HepG2 (cell line): ENCODE measurements around the gene NUBP2. TPM values are rescaled to one million over a fixed set of nuclear protein-coding genes. Genes with fewer than 3 reads are reported as not detected.
A peak's percentile ranks its signal among the peaks of the same experiment; 100 is the strongest.

Experiments
- ASH2L ChIP-seq: fragments of 300-600, 200-600 bp; sonication (generic); IDR thresholded peaks from 2 replicates; pipeline ENCODE4 v1.7.0; 2017; ENCODE audit warnings: low read depth, mild to moderate bottlenecking, moderate library complexity, mixed read lengths, low read length; ENCODE audit not compliant: insufficient read length
- CAMTA2 ChIP-seq: sonication (generic); formaldehyde crosslinking; IDR thresholded peaks from 2 replicates; pipeline ENCODE4 v1.4.0; 2020; ENCODE audit warnings: mild to moderate bottlenecking, missing genetic modification reagents, borderline replicate concordance
- CREB1 ChIP-seq, 2 experiments: fragments of 450-650 bp in 1 of 2; IDR thresholded peaks; 2 replicates each; pipeline ENCODE4 v1.6.1; 2016 to 2017; ENCODE audit warnings: control low read depth in 1 of 2, mild to moderate bottlenecking in 1 of 2, missing compliant biosample characterization in 1 of 2, missing genetic modification characterization in 1 of 2
- FOXC1 ChIP-seq: sonication (generic); formaldehyde crosslinking; IDR thresholded peaks from 2 replicates; pipeline ENCODE4 v1.8.0; 2022; ENCODE audit warnings: mild to moderate bottlenecking, missing genetic modification reagents, borderline replicate concordance
- FOXO1 ChIP-seq: sonication (generic); formaldehyde crosslinking; IDR thresholded peaks from 2 replicates; pipeline ENCODE4 v1.4.0; 2020; ENCODE audit warnings: missing genetic modification reagents
- HOXA9 ChIP-seq: sonication (generic); formaldehyde crosslinking; IDR thresholded peaks from 2 replicates; pipeline ENCODE4 v1.8.1; 2022; ENCODE audit warnings: missing genetic modification reagents, mild to moderate bottlenecking, moderate library complexity, borderline replicate concordance
- IKZF1 ChIP-seq: fragments of 450-650 bp; IDR thresholded peaks from 2 replicates; pipeline ENCODE4 v1.7.1; 2016
- KLF11 ChIP-seq: IDR thresholded peaks from 2 replicates; pipeline ENCODE4 v1.6.1; 2016; ENCODE audit warnings: missing compliant biosample characterization
- KLF9 ChIP-seq: IDR thresholded peaks from 2 replicates; pipeline ENCODE4 v1.6.1; 2016; ENCODE audit warnings: low read depth
- NAIF1 ChIP-seq: sonication (generic); formaldehyde crosslinking; IDR thresholded peaks from 2 replicates; pipeline ENCODE4 v1.5.0; 2020; ENCODE audit warnings: mild to moderate bottlenecking, missing genetic modification reagents, borderline replicate concordance
- NCOR1 ChIP-seq: fragments of 200-600 bp; sonication (generic); IDR thresholded peaks from 2 replicates; pipeline ENCODE4 v1.7.0; 2017; ENCODE audit warnings: antibody characterized with exemption, low read length, borderline replicate concordance
- NFE2L1 ChIP-seq: sonication (generic); formaldehyde crosslinking; IDR thresholded peaks from 2 replicates; pipeline ENCODE4 v1.4.0; 2020; ENCODE audit warnings: missing genetic modification reagents, mild to moderate bottlenecking, borderline replicate concordance
- NR2F1 ChIP-seq, 2 experiments: fragments of 450-650 bp in 1 of 2; formaldehyde crosslinking in 1 of 2; IDR thresholded peaks; 2 replicates each; pipeline versions ENCODE4 v1.5.0 to v1.6.1; 2016 to 2020; ENCODE audit warnings: mild to moderate bottlenecking in 1 of 2, missing compliant biosample characterization in 1 of 2, missing genetic modification reagents in 1 of 2, moderate library complexity in 1 of 2
- PHF5A ChIP-seq: IDR thresholded peaks from one replicate; pipeline ENCODE4 v1.6.1; 2018; ENCODE audit warnings: low read depth, missing genetic modification reagents; ENCODE audit not compliant: unreplicated experiment
- RBM22 ChIP-seq: fragments of 200-400 bp; formaldehyde crosslinking; optimal IDR thresholded peaks from 2 replicates; pipeline ENCODE3; 2017; ENCODE audit warnings: mild to moderate bottlenecking, low read length, moderate library complexity
- RBM39 ChIP-seq: fragments of 200-400 bp; formaldehyde crosslinking; IDR thresholded peaks from one replicate; pipeline ENCODE4 v1.6.1; 2018; ENCODE audit warnings: antibody characterized with exemption, mild to moderate bottlenecking, low read depth, low read length; ENCODE audit not compliant: poor library complexity, severe bottlenecking
- RNF2 ChIP-seq: fragments of 450-650 bp; conservative IDR thresholded peaks from 2 replicates; pipeline ENCODE4 v1.6.1; 2016; ENCODE audit warnings: low read depth
- SP140L ChIP-seq: sonication (generic); formaldehyde crosslinking; IDR thresholded peaks from 2 replicates; pipeline ENCODE4 v1.4.0; 2020; ENCODE audit warnings: missing genetic modification reagents, borderline replicate concordance
- ZBTB3 ChIP-seq: sonication (generic); formaldehyde crosslinking; IDR thresholded peaks from 2 replicates; pipeline ENCODE4 v1.4.0; 2020; ENCODE audit warnings: low read depth, mild to moderate bottlenecking, moderate library complexity, missing genetic modification reagents, borderline replicate concordance
- ZBTB38 ChIP-seq: sonication (generic); formaldehyde crosslinking; IDR thresholded peaks from 2 replicates; pipeline ENCODE4 v1.5.1; 2020; ENCODE audit warnings: mild to moderate bottlenecking, missing genetic modification reagents
- ZFP1 ChIP-seq: IDR thresholded peaks from 2 replicates; pipeline ENCODE4 v1.6.1; 2016
- ZNF382 ChIP-seq: sonication (generic); formaldehyde crosslinking; IDR thresholded peaks from 2 replicates; pipeline ENCODE4 v1.5.0; 2020; ENCODE audit warnings: missing genetic modification reagents, mild to moderate bottlenecking, borderline replicate concordance
- ZNF841 ChIP-seq: sonication (generic); formaldehyde crosslinking; IDR thresholded peaks from 2 replicates; pipeline ENCODE4 v1.8.1; 2023; ENCODE audit warnings: missing genetic modification reagents, borderline replicate concordance
- polyA plus RNA-seq, 8 experiments: library from polyadenylated mRNA; depleted of rRNA in 3 of 8; stranded (reverse) in 7 of 8; unstranded in 1 of 8; fragments of >200 nt; fragmentation: Illumina TruSeq in 4 of 8; extraction: Trizol in 4 of 8; gene quantifications; 2 replicates each; pipeline versions ENCODE4 v1.2.1 to v1.2.3, GENCODE V29; 2011 to 2016; ENCODE audit warnings: low read depth in 4 of 8, missing spikeins in 1 of 8, mixed read lengths in 1 of 8; ENCODE audit not compliant: insufficient read depth in 1 of 8
- total RNA-seq, 5 experiments: library from RNA; depleted of rRNA; stranded (reverse); fragments of >200 nt; fragmentation: Illumina TruSeq; extraction: Trizol; gene quantifications; 2 replicates each; pipeline ENCODE4 v1.2.3, GENCODE V29; 2016; ENCODE audit warnings: low read depth in 1 of 5
- TF ChIP-seq, protein P1 (sequence below): sonication (generic); formaldehyde crosslinking; IDR thresholded peaks from 2 replicates; pipeline ENCODE4 v1.4.0; 2020; ENCODE audit warnings: missing genetic modification reagents
- TF ChIP-seq, protein P2 (sequence below): sonication (generic); formaldehyde crosslinking; IDR thresholded peaks from 2 replicates; pipeline ENCODE4 v1.4.0; 2020; ENCODE audit warnings: mild to moderate bottlenecking, missing genetic modification reagents
- TF ChIP-seq, protein P3 (sequence below): sonication (generic); formaldehyde crosslinking; IDR thresholded peaks from 2 replicates; pipeline ENCODE4 v1.4.0; 2020; ENCODE audit warnings: low read depth, mild to moderate bottlenecking, missing genetic modification reagents
- TF ChIP-seq, protein P4 (sequence below): IDR thresholded peaks from 2 replicates; pipeline ENCODE4 v1.6.1; 2018; ENCODE audit warnings: missing genetic modification reagents

The NUBP2 gene
- total and polyA plus RNA-seq, 2 of the 13 experiments (the other 11 are each of a cell fraction or from before 2014, with no cell fraction given): 25.7 to 61.5 TPM

DNA sequence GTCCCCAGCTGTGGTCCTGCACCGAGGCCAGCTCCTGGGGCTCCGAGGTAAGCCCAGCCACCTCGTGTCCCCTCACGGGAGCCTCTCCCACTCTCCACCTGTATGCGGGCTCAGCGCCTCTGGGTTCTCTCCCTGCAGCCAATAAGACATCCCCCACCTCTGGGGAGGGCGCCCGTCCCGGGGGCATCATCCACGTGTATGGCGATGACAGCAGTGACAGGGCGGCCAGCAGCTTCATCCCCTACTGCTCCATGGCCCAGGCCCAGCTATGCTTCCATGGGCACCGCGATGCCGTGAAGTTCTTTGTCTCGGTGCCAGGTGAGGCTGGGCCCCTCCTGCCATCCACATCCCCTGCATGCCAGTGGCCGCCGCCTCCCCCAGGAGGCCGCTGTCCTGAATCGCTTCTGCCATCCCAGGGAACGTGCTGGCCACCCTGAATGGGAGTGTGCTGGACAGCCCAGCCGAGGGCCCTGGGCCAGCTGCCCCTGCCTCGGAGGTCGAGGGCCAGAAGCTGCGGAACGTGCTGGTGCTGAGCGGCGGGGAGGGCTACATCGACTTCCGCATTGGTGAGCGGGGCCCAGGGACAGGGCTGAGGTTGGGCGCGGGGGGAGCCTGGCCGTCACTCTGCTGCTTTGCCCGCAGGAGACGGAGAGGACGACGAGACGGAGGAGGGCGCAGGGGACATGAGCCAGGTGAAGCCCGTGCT, 14.5 kb upstream of the NUBP2 start (continued):
- no peak for TF ChIP-seq CAMTA2 (CRISPR knock-in tag)
- TF ChIP-seq RBM22: peak; percentile 57
- TF ChIP-seq CREB1 (IDR thresholded peaks at IDR 0.05): no peak
- no peak for TF ChIP-seq CREB1 (CRISPR knock-in tag; IDR thresholded peaks at IDR 0.05)
- TF ChIP-seq HOXA9 (CRISPR knock-in tag): no peak
- TF ChIP-seq PHF5A (CRISPR knock-in tag): no peak
- no peak for TF ChIP-seq NFE2L1 (CRISPR knock-in tag)
- no peak for TF ChIP-seq ASH2L
- TF ChIP-seq RBM39: peak; percentile 33
- TF ChIP-seq SP140L (CRISPR knock-in tag): no peak
- no peak for TF ChIP-seq NR2F1 (CRISPR knock-in tag; IDR thresholded peaks at IDR 0.05)
- TF ChIP-seq, protein P1, sequence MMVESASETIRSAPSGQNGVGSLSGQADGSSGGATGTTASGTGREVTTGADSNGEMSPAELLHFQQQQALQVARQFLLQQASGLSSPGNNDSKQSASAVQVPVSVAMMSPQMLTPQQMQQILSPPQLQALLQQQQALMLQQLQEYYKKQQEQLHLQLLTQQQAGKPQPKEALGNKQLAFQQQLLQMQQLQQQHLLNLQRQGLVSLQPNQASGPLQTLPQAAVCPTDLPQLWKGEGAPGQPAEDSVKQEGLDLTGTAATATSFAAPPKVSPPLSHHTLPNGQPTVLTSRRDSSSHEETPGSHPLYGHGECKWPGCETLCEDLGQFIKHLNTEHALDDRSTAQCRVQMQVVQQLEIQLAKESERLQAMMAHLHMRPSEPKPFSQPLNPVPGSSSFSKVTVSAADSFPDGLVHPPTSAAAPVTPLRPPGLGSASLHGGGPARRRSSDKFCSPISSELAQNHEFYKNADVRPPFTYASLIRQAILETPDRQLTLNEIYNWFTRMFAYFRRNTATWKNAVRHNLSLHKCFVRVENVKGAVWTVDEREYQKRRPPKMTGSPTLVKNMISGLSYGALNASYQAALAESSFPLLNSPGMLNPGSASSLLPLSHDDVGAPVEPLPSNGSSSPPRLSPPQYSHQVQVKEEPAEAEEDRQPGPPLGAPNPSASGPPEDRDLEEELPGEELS (CRISPR knock-in tag): no peak
- TF ChIP-seq, protein P2, sequence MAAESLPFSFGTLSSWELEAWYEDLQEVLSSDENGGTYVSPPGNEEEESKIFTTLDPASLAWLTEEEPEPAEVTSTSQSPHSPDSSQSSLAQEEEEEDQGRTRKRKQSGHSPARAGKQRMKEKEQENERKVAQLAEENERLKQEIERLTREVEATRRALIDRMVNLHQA (CRISPR knock-in tag): no peak
- TF ChIP-seq FOXO1 (CRISPR knock-in tag): no peak
- peak; percentile 64; the same call in 1 of the 2 replicates for TF ChIP-seq ZBTB38 (CRISPR knock-in tag)
- TF ChIP-seq, protein P3, sequence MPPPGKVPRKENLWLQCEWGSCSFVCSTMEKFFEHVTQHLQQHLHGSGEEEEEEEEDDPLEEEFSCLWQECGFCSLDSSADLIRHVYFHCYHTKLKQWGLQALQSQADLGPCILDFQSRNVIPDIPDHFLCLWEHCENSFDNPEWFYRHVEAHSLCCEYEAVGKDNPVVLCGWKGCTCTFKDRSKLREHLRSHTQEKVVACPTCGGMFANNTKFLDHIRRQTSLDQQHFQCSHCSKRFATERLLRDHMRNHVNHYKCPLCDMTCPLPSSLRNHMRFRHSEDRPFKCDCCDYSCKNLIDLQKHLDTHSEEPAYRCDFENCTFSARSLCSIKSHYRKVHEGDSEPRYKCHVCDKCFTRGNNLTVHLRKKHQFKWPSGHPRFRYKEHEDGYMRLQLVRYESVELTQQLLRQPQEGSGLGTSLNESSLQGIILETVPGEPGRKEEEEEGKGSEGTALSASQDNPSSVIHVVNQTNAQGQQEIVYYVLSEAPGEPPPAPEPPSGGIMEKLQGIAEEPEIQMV (CRISPR knock-in tag): no peak
- no peak for TF ChIP-seq ZNF382 (CRISPR knock-in tag)
- no peak for TF ChIP-seq NCOR1
- TF ChIP-seq ZNF841 (CRISPR knock-in tag): no peak
- TF ChIP-seq RNF2: no peak
- TF ChIP-seq KLF11: no peak
- no peak for TF ChIP-seq IKZF1
- TF ChIP-seq ZFP1: no peak
- TF ChIP-seq, protein P4, sequence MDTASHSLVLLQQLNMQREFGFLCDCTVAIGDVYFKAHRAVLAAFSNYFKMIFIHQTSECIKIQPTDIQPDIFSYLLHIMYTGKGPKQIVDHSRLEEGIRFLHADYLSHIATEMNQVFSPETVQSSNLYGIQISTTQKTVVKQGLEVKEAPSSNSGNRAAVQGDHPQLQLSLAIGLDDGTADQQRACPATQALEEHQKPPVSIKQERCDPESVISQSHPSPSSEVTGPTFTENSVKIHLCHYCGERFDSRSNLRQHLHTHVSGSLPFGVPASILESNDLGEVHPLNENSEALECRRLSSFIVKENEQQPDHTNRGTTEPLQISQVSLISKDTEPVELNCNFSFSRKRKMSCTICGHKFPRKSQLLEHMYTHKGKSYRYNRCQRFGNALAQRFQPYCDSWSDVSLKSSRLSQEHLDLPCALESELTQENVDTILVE (CRISPR knock-in tag): no peak
- no peak for TF ChIP-seq FOXC1 (CRISPR knock-in tag)
- no peak for TF ChIP-seq NAIF1 (CRISPR knock-in tag)
- no peak for TF ChIP-seq ZBTB3 (CRISPR knock-in tag)
- TF ChIP-seq KLF9 (CRISPR knock-in tag): no peak
